GM21723 (cell line): Measurements from ENCODE around the gene MORF4L2.
"Not testable (repeated sequence)": the region's sequence is repeated elsewhere in the genome, so short reads cannot be mapped to it uniquely, and the experiment has no call there.

Experiments used
- ATAC-seq: cut with Tn5 transposase; IDR thresholded peaks from one replicate; pipeline ENCODE4 v1.9.1; 2021; ENCODE audit warnings: mild to moderate bottlenecking, moderate library complexity; ENCODE audit not compliant: unreplicated experiment

The MORF4L2 gene

DNA sequence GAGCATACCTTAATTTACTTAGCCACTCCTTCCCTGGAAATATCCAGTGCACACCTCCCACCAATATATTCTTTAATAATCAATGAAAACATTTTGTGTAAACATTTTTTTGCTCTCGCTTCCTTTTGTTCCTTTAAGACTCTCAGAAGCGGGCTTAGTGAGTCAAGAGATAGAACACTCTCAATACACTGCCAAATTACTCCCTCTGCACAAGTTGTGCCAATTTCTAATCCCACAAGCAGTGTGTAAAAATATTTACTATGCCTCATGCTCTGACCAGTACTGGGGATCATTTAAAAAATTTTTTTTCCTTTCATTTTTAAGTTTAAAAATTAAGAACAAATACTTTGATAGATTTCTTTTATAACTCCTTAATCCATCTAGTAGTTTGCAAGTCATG lies 5.1 kb downstream of the MORF4L2 start:
- no peak for ATAC-seq

DNA sequence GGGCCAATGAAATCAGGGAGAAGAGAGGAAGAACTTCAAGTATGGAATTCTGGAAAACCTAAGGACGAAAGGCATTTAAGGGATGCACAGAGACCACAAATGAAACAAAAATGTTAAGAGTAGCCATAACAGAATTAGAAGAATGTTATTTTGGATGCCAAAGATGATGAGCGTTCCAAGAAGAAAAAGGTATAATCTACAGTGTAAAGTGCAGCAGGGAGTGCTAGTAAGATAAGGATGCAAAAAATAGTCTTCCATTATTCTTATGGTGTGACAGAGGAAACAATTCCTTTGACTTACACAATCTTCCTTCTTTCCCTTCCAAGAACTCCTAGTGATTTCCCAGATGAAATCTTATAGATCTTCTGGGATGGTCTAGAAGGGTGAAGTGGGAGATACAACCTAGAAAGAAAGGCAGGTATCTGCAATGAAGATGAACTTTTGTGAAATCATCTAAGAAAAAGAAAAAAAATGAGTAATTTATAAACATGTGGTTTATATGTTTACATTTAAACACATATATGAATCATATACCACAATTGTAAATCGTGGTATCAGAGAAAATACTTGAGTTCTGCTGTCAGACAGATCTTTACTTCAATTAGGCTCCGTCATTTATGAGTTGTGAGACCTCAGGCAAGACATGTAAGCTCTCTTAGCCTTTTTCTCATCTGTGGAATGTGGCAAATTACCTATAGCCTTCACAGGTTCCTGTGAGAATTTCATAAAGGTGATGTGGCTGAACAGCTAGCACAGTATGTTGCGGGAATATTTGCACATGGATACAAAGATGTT lies 8.1 kb downstream of the MORF4L2 start:
- ATAC-seq: no peak

DNA sequence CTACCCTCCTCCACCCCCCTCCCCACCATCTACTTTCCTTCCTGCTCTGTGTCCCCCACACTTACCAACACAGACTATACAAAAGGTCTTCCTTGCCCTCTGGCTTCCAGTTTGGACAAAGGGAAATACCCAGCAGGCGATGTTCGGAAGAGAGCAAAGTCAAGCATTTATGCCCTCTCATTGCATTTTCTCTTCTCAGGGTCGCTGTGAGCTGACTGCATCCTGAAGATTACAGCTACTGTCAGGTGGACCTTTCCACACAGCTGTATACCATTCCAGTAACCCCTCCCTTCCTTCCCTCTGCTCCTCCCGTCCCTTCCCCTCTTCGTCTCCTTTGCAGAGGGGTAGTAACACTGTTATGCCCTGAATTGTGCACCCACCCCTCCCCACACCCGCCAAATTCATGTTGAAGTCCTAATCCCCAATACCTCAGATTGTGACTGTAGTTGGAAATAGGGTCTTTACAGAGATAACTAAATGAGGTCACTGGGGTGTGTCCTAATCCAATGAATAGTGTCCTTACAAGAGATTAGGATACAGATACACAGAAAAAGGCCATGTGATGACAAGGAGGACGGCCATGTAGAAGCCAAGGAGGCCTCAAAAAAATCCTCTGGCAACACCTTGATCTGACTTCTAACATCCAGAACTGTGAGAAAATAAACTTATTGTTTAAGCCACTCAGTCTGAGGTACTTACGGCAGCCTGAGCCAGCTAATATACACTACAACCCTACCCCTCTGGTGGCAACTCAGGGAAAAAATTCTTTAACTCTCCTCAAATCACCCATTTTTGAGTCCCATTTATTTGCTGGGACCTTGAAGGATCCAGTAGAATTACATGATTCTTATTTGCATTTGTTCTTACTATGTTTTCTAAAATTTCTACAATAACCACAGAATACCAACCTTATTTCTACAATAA lies 11.7 kb downstream of the MORF4L2 start:
- ATAC-seq: no peak

DNA sequence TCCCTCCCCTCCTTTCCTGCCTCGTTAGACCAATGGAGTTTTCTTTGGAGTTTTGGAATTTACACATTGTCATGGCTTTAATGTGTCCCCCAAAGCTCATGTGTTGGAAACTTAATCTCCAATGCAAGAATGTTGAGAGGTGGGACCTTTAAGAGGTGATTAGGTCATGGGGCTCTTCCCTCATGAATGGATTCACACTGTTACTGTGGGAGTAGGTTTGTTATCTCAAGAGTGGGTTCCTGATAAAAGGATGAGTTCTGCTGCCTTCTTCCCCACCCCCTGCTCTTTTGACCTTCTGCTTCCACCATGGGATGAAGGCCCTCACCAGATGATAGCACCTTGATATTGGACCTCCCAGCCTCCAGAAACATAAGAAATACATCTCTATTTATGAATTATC lies 16.8 kb downstream of the MORF4L2 start:
- no peak for ATAC-seq

DNA sequence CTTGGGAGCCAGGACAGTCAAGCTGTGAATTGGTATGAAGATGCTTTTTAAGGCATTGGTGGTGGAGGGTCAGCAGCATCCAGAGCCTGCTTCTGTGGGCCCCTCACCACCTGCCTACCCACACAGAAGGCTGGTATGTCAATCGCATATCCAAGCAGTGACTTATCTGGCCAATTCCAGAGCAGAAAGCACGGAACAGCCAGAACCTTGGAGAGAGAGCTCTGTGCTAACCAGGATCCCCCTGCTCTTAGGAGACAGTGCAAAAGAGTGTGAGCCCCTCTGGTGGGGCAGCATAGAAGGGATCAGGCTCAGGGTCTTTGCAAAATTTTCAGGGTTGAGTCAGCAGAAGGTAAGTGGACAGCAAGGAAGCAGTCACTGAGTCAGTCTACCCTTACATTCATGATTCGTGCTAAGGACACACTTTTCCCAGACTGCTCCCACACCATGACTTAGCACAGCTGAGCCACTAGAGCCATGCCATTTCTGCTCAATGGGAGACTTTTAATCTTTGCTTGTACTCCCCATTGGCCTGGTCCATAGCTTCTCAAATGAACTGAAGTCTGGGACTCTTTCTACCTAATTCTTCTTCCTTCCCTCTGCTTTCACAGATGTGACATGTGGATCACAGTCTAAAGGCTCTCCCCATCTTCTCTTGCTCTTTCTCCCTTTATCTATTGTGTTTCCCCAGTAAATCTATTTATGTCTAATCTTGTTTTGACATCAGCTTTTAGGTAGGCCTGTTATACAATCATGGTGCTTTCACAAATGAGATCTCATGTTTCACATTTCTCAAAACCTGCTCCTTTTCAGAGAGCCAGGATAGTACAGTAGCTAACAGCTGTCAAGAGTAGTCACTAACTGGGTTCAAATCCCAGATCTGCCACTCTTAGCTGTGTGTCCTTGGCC lies 20.0 kb downstream of the MORF4L2 start:
- no peak for ATAC-seq

DNA sequence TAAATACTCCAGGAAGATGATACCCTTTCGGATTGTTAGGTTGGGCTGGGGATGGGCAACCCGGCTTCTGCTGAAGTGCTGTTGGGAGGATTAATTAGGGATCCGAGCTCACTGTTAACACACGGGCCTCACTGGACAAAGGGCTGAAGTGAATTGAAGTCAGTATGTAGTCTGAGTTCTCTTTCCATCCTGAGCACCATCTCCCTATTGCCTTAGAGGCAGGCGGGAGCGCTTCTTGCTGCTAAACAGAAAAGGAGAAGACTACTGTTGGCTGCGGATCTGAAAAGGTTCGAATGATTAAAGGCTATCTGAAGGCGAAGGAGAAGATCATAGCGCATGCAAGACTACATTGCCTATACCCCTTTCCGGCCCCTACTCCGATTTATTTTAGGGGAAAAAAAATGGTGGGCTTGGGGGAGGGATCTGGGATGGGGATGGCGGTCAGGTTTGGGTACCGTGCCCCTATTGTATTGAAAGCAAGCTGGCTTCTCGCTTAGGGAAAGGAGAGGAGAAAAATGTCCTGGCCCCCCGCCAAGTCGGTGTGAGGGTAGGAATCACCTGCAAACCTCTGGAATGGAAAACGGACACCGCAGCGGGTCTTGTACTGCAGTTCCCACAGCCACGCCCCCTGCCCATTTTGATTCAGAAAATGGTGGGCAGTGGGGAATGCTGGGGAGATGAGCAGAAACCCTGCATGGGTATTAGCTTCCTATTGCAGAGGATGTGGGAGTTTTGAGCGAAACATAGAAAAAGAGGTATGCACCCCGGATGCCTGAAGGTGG lies 22.3 kb downstream of the MORF4L2 start:
- ATAC-seq: no peak

DNA sequence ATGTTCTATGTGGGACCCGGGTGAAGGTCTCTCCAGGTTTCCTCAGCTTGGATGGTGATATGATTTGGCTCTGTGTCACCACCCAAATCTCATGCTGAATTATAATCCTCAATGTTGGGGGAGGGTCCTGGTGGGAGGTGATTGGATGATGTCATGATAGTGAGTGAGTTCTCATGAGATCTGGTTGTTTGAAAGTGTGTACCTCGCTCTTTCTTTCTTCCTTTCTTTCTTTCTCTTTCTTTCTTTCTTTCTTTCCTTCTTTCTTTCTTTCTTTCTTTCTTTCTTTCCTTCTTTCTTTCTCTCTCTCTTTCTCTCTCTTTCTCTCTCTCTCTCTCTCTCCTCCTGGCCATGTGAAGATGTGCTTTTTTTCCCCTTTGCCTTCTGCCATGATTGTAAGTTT lies 27.0 kb downstream of the MORF4L2 start:
- not testable (repeated sequence) for ATAC-seq

DNA sequence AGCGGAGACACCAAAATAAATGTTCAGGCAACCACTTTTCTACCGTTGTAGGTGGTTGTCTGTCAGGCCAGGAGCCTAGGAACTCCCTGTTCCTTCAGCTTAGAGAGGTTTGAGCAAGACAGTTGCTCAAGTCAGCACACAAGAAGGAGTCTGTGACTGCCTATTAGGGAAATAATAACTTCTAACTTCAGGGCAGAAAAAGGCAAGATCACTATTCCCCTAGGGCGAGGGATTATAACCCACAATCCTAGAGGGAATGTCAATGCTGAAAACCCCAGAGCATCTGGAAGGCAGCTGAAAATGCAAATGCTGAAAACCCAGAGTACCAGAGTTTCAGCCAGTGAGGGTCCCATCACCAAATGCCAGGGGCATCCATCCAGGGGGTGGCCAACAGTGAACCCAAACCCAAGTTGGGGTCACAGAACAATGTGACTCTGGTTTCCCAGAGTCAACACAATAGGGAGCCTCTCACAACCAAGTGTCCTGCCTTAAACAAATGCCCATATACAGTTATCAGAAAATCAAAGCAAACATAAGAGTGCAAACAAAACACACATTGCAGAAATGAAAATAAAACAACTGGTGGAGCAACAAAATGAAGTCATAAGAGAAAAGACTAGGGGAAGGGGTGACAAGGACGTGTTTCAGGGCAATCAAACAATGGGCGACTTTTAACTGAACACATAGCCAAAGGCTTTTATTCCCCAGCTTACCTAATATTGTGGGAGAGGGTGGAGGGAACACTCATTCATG lies 27.6 kb downstream of the MORF4L2 start:
- ATAC-seq: no peak

DNA sequence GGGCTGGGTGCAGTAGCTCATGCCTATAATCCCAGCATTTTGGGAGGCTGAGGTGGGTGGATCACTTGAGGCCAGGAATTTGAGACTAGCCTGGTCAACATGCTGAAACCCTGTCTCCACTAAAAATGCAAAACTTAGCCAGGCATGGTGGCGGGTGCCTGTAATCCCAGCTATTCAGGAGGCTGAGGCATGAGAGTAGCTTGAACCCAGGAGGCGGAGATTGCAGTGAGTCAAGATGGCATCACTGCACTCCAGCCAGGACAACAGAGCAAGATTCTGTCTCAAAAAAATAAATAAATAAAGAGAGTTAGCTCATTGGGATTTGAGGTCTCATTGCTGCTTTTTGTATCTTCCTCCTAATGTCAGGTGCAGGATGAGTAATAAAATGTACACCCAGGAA lies 29.4 kb downstream of the MORF4L2 start:
- ATAC-seq: not testable (repeated sequence)

DNA sequence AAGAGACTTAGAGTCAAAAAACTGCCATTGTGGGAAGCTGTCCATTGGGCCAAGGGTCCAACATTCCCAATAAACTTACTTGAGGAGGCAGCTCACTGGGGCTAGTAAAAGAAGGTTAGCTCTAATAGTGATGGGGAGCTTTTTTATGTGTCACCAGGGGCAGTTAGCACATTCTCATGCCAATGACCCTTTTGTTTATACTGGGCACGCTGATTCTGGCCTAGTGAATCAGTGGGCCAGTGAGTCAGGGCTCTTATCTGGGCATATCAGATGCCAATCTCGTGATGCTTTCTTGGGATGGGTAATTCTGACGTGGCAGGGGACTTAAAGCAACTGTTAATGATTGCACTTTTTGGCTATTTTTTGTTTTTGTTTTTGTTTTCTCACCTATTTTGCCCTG lies 29.9 kb downstream of the MORF4L2 start:
- ATAC-seq: no peak

DNA sequence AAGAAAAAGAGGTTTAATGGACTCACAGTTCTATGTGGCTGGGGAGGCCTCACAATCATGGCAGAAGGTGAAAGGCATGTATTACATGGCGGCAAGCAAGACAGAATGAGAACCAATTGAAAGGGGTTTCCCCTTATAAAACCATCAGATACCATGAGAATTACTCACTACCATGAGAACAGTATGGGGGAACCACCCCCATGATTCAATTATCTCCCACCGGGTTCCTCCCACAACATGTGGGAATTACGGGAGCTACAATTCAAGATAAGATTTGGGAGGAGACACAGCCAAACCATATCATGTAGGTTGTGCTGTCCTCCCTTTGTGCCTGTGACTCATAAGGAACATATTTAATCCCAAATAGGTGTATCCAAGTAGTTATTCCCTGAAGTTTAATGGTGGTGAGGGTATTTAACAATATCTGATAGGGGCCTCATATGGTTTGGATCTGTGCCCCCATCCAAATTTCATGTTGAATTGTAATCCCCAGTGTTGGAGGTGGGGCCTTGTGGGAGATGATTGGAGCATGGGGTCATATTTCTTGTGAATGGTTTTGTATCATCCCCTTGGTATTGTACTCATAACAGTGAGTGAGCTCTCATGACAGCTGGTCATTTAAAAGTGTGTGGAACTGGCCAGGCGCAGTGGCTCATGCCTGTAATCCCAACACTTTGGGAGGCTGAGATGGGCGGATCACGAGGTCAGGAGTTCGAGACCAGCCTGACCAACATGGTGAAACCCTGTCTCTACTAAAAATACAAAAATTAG lies 31.1 kb downstream of the MORF4L2 start:
- not testable (repeated sequence) for ATAC-seq

DNA sequence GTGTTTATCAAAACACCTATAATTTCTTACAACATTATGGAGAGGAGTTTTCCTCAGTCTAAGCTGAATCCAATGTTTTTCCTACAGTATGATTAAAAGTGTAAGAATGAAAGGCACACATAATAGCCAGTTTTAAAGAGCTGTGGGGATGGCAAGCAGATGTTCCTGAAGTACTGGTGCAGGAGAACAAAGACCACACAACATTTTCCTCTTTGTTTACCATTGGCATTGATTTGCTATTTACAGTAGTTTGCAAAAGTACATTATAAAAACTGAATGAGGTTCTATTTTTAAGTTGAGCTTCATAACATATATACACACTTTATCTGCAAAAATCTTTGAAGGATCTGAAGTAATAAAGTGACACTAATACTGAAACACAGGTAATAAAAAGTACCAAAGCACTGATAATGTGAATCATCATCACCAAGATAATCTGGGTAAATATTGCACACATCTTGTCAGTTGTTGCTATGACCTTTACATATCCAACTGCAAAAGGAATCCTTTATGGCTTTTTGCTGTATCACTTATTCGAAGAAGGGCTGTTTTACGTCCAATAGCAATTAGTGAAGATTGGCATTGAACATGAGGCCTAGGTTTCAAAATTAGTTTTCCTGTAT lies 35.2 kb downstream of the MORF4L2 start:
- no peak for ATAC-seq

DNA sequence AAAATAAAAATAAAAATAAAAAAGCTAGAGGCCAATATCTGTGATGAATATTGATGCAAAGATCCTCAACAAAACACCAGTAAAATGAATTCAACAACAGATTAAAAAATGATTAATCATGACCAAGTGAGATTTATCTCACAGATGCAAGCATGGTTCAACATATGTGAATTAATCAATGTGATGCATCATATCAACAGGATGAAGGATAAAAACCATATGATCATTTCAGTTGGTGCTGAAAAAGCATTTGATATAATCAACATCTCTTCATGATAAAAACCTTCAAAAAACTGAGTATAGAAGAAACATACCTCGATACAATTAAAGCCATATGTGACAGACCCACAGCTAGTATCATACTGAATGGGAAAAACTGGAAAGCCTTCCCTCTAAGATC lies 38.9 kb downstream of the MORF4L2 start:
- ATAC-seq: no peak

DNA sequence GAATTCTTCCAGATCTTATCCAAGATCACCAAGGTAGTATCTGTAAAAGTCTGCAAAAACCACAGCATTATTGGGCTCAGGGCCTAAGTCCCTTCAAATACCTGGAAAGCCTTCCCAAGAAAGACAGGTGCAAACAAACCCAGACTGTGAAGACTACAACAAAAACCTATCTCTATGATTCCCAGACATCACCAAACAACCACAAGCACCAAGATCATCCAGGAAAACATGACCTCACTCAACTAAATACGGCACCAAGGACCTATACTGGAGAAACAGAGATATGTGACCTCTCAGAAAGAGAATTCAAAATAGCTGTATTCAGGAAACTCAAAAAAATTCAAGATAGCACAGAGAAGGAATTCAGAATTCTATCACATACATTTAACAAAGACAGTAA lies 42.4 kb downstream of the MORF4L2 start:
- no peak for ATAC-seq

DNA sequence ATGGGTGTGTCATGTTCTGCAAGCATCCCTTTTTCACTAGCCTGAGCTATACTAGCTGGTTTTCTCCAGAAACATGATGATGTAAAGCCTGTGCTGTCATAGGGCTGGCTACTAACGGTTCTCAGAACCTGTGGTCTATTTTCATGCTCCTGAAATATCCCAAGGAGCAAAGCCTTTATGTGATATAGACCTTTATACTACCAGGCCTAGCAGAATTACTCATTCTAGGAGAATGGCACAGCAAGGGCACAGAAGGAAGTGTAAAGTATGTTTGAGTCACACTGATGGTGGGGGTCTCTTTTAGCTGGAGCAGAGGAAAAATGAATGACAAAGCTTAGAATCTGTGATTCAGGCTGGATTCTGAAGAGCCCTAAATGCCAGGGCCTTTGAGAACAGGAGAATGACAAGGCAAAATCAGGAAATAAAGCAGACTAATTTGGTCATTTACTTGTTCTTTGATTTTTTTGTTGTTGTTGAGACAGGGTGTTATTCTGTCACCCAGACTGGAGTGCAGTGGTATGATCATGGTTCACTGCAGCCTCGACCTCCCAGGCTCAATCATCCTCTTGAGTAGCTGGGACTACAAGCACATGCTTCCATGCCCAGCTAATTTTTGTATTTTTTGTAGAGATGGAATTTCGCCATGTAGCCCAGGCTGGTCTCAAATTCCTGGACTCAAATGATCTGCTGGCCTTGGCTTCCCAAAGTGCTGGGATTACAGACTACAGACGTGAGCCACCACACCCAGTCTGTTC lies 45.9 kb downstream of the MORF4L2 start:
- ATAC-seq: no peak

DNA sequence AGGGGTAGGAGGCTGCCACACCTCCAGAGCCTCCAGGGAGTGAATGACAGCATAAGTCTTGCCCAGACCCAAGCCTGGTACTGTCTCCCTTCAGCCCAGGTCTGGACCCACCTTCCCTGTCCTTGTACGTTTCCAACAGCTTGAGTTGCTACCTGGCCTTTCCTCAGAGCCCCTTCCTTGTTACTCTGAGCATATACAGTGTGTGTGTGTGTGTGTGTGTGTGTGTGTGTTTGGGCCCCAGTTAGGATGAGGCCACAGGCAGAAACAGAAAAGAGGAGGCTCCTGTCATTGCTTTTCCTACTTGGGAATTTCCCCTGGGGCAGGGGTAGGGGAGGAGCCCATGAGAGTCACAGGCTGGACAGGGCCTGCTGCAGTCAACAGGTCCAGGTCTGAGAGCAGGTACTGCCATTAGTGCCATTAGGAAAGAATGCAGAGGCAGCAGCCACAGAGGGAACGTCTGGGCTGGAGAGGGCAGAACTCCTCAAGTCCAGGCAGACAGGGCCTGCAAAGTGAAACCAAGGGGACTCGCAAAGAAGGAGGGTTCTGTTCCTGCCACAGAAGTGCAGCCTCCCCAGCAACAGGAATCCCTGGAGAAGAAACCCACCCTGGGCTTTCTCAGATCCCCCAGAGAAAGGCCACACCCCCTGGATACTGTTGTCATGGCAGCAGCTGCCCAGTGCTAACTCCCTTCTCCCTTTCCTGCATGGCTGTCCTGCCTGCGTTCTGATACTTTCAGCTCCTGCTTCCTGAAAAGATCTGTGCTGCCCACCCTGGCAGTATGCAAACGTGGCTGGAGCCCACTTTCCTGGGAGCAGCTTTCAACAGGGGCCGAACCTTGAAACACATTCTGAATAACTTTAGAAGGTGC lies 47.8 kb downstream of the MORF4L2 start:
- not testable (repeated sequence) for ATAC-seq
